Stomach (tissue), 9 donors: ENCODE measurements around the gene COMMD3. TPM values are rescaled to one million over a fixed set of nuclear protein-coding genes. Genes with fewer than 3 reads are reported as not detected.

Source experiments
- DNase-seq, 2 donors: peaks; one replicate each; pipeline versions ENCODE4 v3.0.0 to v3.0.0-alpha.2; 2013 to 2019
- H3K27ac ChIP-seq, 5 donors: fragments of 200-600 bp in 4 of 5; sonication (generic) in 4 of 5; one replicate each; pipeline ENCODE4 v1.5.1; 2013 to 2019; ENCODE audit warnings: mild to moderate bottlenecking in 1 of 5, moderate library complexity in 1 of 5
- H3K27me3 ChIP-seq, 3 donors: fragments of 200-600 bp; sonication (generic); one replicate each; pipeline ENCODE4 v1.5.1; 2017 to 2019; ENCODE audit warnings: mixed run types in 1 of 3
- H3K36me3 ChIP-seq, 4 donors: fragments of 200-600 bp; sonication (generic); 1 replicate in 3 of 4; 2 replicates in 1 of 4; pipeline ENCODE4 v1.5.1; 2016 to 2019
- H3K4me1 ChIP-seq, 4 donors: fragments of 200-600 bp; sonication (generic); one replicate each; pipeline ENCODE4 v1.5.1; 2016 to 2019
- H3K4me3 ChIP-seq, 4 donors: fragments of 200-600 bp; sonication (generic) in 3 of 4; one replicate each; pipeline ENCODE4 v1.5.1; 2016 to 2019; ENCODE audit warnings: mild to moderate bottlenecking in 1 of 4
- H3K9me3 ChIP-seq, 4 donors: fragments of 200-600 bp; sonication (generic); one replicate each; pipeline ENCODE4 v1.5.1; 2016 to 2019
- CTCF ChIP-seq, 7 experiments: fragments of 450-650 bp in 4 of 7; fragments of 200-600 bp in 3 of 7; sonication (generic) in 3 of 7; IDR thresholded peaks; one replicate each; pipeline ENCODE4 v1.5.1; 2016 to 2019; ENCODE audit warnings: antibody characterized with exemption in 7 of 7, control low read depth in 2 of 7, mild to moderate bottlenecking in 1 of 7
- EP300 ChIP-seq: sonication (generic); formaldehyde crosslinking; IDR thresholded peaks from one replicate; pipeline ENCODE4 v1.6.1; 2017; ENCODE audit warnings: antibody characterized with exemption
- POLR2A ChIP-seq, 4 donors: fragments of 450-650 bp; IDR thresholded peaks; one replicate each; pipeline ENCODE4 v1.6.1; 2016; ENCODE audit warnings: antibody characterized with exemption in 4 of 4, control low read depth in 2 of 4, mild to moderate bottlenecking in 1 of 4, moderate library complexity in 1 of 4
- POLR2AphosphoS5 ChIP-seq, 3 donors: sonication (generic); formaldehyde crosslinking; IDR thresholded peaks; one replicate each; pipeline ENCODE4 v1.6.1; 2016; ENCODE audit warnings: antibody characterized with exemption in 3 of 3
- WGBS, 5 donors: extraction: QIAGEN DNeasy Blood & Tissue Kit in 3 of 5; methylation state at CpG; one replicate each; pipeline versions ENCODE4 v1.1.5 to v1.1.7; 2013 to 2018; 5-methylcytosine and 5-hydroxymethylcytosine counted together
- intact Hi-C: fragments of 100-400 bp; cut with DNase I; formaldehyde crosslinking; loops from one replicate; pipeline ENCODE4 v1.15.1; 2023; ENCODE audit warnings: low total_unique reads
- polyA plus RNA-seq, 3 donors: library from polyadenylated mRNA; stranded (reverse); fragments of 200-250 nt; gene quantifications; one replicate each; pipeline ENCODE4 v1.2.3, GENCODE V29; 2013
- total RNA-seq, 5 donors: library from RNA; depleted of rRNA; stranded (reverse); fragments of >200 nt; gene quantifications; one replicate each; pipeline versions ENCODE4 v1.1.0 to v1.2.3, GENCODE V29; 2014 to 2016
- donor health status: healthy with polysubstance abuse.
- donor health status: Bipolar disorder and iron deficiency.
- donor health status: healthy.

Gene COMMD3
- total and polyA plus RNA-seq, 8 donors: 4.1 to 57.7 (median 27.1) TPM

- H3K4me3 ChIP-seq: peak overlapping the region; percentile 39 to 53 (median 48)
- intact Hi-C loops: no loop called here
- H3K4me1 ChIP-seq: peaks cover 27 to 41% (median 35%) of the 10 kb centered on the region in 4 donors
- H3K27me3 ChIP-seq: peaks cover 41 to 72% (median 57%) of the 10 kb centered on the region in 3 donors
- TF ChIP-seq EP300: no peak
- peak in 3 of 7 experiments; percentile 13 to 20 (median 16) for TF ChIP-seq CTCF (IDR thresholded peaks at IDR 0.05)
- WGBS, 5 donors: 3 to 6% (median 5%) methylated on average over 30 to 71 of the region's 71 CpGs
- DNase-seq: peak; percentile 53 to 90
- peaks cover 0 to 2% (median 0%) of the 10 kb centered on the region in 4 donors for H3K36me3 ChIP-seq
- peak overlapping the region in 1 of 5 donors; percentile 31 for H3K27ac ChIP-seq
- peaks cover 0 to 13% (median 3%) of the 10 kb centered on the region in 4 donors for H3K9me3 ChIP-seq
These were observed 19.2 kb downstream of the COMMD3 start for GRCh38 chr10:22335173-22335933.

DNA sequence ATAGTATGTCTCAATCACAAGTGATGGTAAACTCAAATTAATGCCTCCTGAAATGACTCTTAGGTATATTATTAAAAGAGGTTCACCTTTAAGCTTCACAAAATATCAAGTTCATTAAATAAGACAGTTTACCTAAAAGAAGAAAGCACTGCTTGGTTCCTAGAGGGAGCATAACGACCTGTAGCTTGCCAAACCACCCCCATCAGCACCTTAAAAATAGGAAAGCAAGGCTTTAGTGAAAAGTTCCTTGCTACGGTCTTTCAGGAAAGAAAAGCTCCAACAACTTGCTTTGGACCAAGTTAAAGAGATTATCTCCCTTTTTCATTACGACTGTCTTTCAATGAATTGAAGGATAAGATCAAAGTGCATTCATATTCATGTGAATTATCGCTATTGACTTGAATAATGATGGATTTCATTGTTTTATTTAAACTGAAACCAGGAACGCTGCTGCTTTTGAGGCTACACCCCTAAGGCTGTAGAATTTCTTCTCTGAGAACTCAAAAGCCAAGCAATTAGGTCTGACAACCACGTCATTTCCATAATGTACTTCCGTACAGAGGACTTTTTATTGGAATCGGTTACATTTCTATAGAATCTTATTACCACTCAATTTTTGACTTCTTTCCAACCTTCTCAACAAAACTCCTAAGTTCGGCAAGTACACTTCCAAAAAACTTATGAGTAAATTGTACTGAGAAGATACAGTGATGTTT is 22.2 kb downstream of the COMMD3 start:
- DNase-seq: no peak
- Histone ChIP-seq H3K9me3 (peaks cover 0 to 13% (median 3%) of the 10 kb centered on the region in 4 donors), H3K36me3 (no peaks in the 10 kb centered on the region), H3K4me3 (no peak overlapping the region), H3K27me3 (peaks cover 45 to 91% (median 78%) of the 10 kb centered on the region in 3 donors), H3K27ac (no peak overlapping the region), H3K4me1 (peaks cover 27 to 50% (median 44%) of the 10 kb centered on the region in 4 donors)
- 20 to 23% (median 22%) methylated on average over 9 of the region's 9 CpGs for WGBS, 5 donors
- no peak for TF ChIP-seq POLR2AphosphoS5 (IDR thresholded peaks at IDR 0.05)
- no peak for TF ChIP-seq EP300
- no peak for TF ChIP-seq POLR2A (IDR thresholded peaks at IDR 0.05)
- TF ChIP-seq CTCF (IDR thresholded peaks at IDR 0.05): no peak
- intact Hi-C loops: no loop called here

DNA sequence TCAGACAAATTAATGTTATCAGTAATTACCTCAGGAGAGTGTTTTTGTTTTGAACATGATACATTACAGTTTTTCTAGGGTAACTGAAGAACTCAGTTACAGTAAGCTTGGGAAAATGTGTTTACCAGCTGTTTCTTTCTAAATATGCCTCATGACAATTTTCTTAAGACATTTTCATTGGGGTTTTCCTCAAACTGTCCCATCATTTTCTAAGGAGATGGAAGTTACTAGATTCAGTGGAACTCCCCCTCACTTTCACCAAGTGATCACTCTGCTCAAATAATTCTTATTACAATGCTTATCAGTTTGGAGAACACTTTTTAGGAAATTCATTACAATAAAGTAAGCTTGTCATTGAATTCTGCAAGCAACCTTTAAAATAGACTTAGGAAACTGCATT is 22.7 kb downstream of the COMMD3 start:
- intact Hi-C loops: no loop called here
- Histone ChIP-seq H3K27me3 (peaks cover 47 to 91% (median 76%) of the 10 kb centered on the region in 3 donors), H3K4me3 (no peak overlapping the region), H3K4me1 (peaks cover 27 to 48% (median 42%) of the 10 kb centered on the region in 4 donors), H3K36me3 (no peaks in the 10 kb centered on the region), H3K27ac (no peak overlapping the region), H3K9me3 (peaks cover 0 to 13% (median 3%) of the 10 kb centered on the region in 4 donors)
- TF ChIP-seq POLR2AphosphoS5 (IDR thresholded peaks at IDR 0.05): no peak
- no peak for TF ChIP-seq POLR2A (IDR thresholded peaks at IDR 0.05)
- TF ChIP-seq EP300: no peak
- no peak for TF ChIP-seq CTCF (IDR thresholded peaks at IDR 0.05)
- no peak for DNase-seq

- H3K9me3 ChIP-seq: peaks cover 0 to 7% (median under 1%) of the 10 kb centered on the region in 4 donors
- WGBS, 5 donors: 0 to 2% (median 2%) methylated on average over 13 of the region's 13 CpGs
- peak overlapping the region in 4 of 5 donors; percentile 93 to 98 (median 96) for H3K27ac ChIP-seq
- H3K36me3 ChIP-seq: no peaks in the 10 kb centered on the region
- TF ChIP-seq POLR2AphosphoS5 (IDR thresholded peaks at IDR 0.05) (peak in 1 of 3 donors; percentile 44), POLR2A (IDR thresholded peaks at IDR 0.05) (no peak)
- H3K27me3 ChIP-seq: peaks cover 44 to 91% (median 76%) of the 10 kb centered on the region in 3 donors
- intact Hi-C loops: no loop called here
- peaks cover 25 to 39% (median 35%) of the 10 kb centered on the region in 4 donors for H3K4me1 ChIP-seq
- H3K4me3 ChIP-seq: peak overlapping the region; percentile 61 to 83 (median 75)
- no peak for DNase-seq
These were observed 23.7 kb downstream of the COMMD3 start for GRCh38 chr10:22339761-22340328.
